Measurements from ENCODE around the gene NABP2. TPM values are rescaled to one million over a fixed set of nuclear protein-coding genes. Genes with fewer than 3 reads are reported as not detected.
A peak's percentile ranks its signal among the peaks of the same experiment; 100 is the strongest.

Gene NABP2
- polyA plus RNA-seq, 3 donors: 2.7 to 10.1 (median 3.2) TPM

GRCh38 chr12:56212361-56212760 is 11.8 kb upstream of the NABP2 start:
- H3K79me2 ChIP-seq (ENCODE audit: insufficient read depth, low read length): peaks cover 43% of the 10 kb centered on the region
- H3K27ac Mint-ChIP-seq: peak overlapping the region in 2 of 7 donors; percentile 22 to 60

GRCh38 chr12:56213878-56214277 is 10.3 kb upstream of the NABP2 start:
- peaks cover 0 to 2% (median 0%) of the 10 kb centered on the region in 3 donors for H3K27me3 Mint-ChIP-seq (ENCODE audit: low read depth in 3 of 3)
- H3K9me3 Mint-ChIP-seq: no peaks in the 10 kb centered on the region
- Histone ChIP-seq H3K9ac (ENCODE audit: insufficient read depth, low read length, poor library complexity, severe bottlenecking) (no peak overlapping the region), H3K36me3 (replicated peaks in 1 of 2; ENCODE audit: control insufficient read depth in 1 of 2, insufficient read depth in 2 of 2, low read length in 2 of 2) (peaks cover 65 to 89% of the 10 kb centered on the region in 2 donors), H3K4me3 (replicated peaks in 1 of 3; ENCODE audit: low read depth in 2 of 3, low read length in 3 of 3) (no peak overlapping the region), H4K20me1 (ENCODE audit: insufficient read depth, low read length) (peaks cover 69% of the 10 kb centered on the region), H3K4me2 (replicated peaks; ENCODE audit: extremely low read depth, low read length, poor library complexity, severe bottlenecking) (no peak overlapping the region), H3K4me1 (ENCODE audit: control insufficient read depth in 1 of 2, insufficient read depth in 2 of 2, low read length in 2 of 2) (no peaks in the 10 kb centered on the region), H2AFZ (ENCODE audit: insufficient read depth, low read depth, low read length, poor library complexity, severe bottlenecking) (no peak overlapping the region), H3K9me3 (replicated peaks in 1 of 2; ENCODE audit: control insufficient read depth in 1 of 2, insufficient read depth in 1 of 2, low read length in 2 of 2) (no peaks in the 10 kb centered on the region), H3K27ac (ENCODE audit: low read depth in 1 of 2, low read length in 2 of 2) (no peak overlapping the region), H3K79me2 (ENCODE audit: insufficient read depth, low read length) (peaks cover 58% of the 10 kb centered on the region), H3K27me3 (ENCODE audit: control insufficient read depth in 2 of 2, insufficient read depth in 2 of 2, low read length in 2 of 2) (no peaks in the 10 kb centered on the region)
- H3K4me1 Mint-ChIP-seq: peaks cover 4% of the 10 kb centered on the region
- 83% methylated on average over 2 of the region's 5 CpGs for WGBS (ENCODE audit: insufficient coverage)
- H3K36me3 Mint-ChIP-seq: peaks cover 60 to 89% of the 10 kb centered on the region in 2 donors
- intact Hi-C loops (cut with micrococcal nuclease): no loop called here
- no peak for TF ChIP-seq CTCF (IDR thresholded peaks at IDR 0.05)
- no peak overlapping the region for H3K4me3 Mint-ChIP-seq
- H3K27ac Mint-ChIP-seq: peak overlapping the region in 2 of 7 donors; percentile 0 to 8
- DNase-seq: no peak

More at GRCh38 chr12:56212361-56212760, 11.8 kb upstream of the NABP2 start:
- Histone ChIP-seq H3K4me3 (replicated peaks in 1 of 3; ENCODE audit: low read depth in 2 of 3, low read length in 3 of 3) (no peak overlapping the region), H3K36me3 (replicated peaks in 1 of 2; ENCODE audit: control insufficient read depth in 1 of 2, insufficient read depth in 2 of 2, low read length in 2 of 2) (peaks cover 76 to 99% of the 10 kb centered on the region in 2 donors), H3K4me1 (ENCODE audit: control insufficient read depth in 1 of 2, insufficient read depth in 2 of 2, low read length in 2 of 2) (no peaks in the 10 kb centered on the region), H2AFZ (ENCODE audit: insufficient read depth, low read depth, low read length, poor library complexity, severe bottlenecking) (no peak overlapping the region), H3K9me3 (replicated peaks in 1 of 2; ENCODE audit: control insufficient read depth in 1 of 2, insufficient read depth in 1 of 2, low read length in 2 of 2) (no peaks in the 10 kb centered on the region), H3K4me2 (replicated peaks; ENCODE audit: extremely low read depth, low read length, poor library complexity, severe bottlenecking) (no peak overlapping the region), H3K27me3 (ENCODE audit: control insufficient read depth in 2 of 2, insufficient read depth in 2 of 2, low read length in 2 of 2) (no peaks in the 10 kb centered on the region), H3K27ac (ENCODE audit: low read depth in 1 of 2, low read length in 2 of 2) (no peak overlapping the region), H3K9ac (ENCODE audit: insufficient read depth, low read length, poor library complexity, severe bottlenecking) (no peak overlapping the region), H4K20me1 (ENCODE audit: insufficient read depth, low read length) (peaks cover 62% of the 10 kb centered on the region)
- WGBS (ENCODE audit: insufficient coverage): 100% methylated on average over 1 of the region's 1 CpG
- intact Hi-C loops (cut with micrococcal nuclease): no loop called here
- no peak overlapping the region for H3K4me3 Mint-ChIP-seq
- H3K27me3 Mint-ChIP-seq (ENCODE audit: low read depth in 3 of 3): peaks cover 0 to 2% (median 0%) of the 10 kb centered on the region in 3 donors
- peaks cover 69 to 99% of the 10 kb centered on the region in 2 donors for H3K36me3 Mint-ChIP-seq
- TF ChIP-seq CTCF (IDR thresholded peaks at IDR 0.05): no peak
- H3K9me3 Mint-ChIP-seq: no peaks in the 10 kb centered on the region
- peaks cover 2% of the 10 kb centered on the region for H3K4me1 Mint-ChIP-seq
- DNase-seq: no peak

All from CD14-positive monocyte (primary cell).